Body of pancreas (tissue), 4 donors: Measurements from ENCODE around the gene UGT1A4.

Experiments used
- POLR2A ChIP-seq, 3 donors: fragments of 450-650 bp; IDR thresholded peaks; one replicate each; pipeline ENCODE4 v1.6.1; 2016; ENCODE audit warnings: antibody characterized with exemption in 3 of 3, mild to moderate bottlenecking in 2 of 3
- TF ChIP-seq, protein P1 (sequence below), 7 experiments: fragments of 450-650 bp in 4 of 7; fragments of 200-600 bp in 3 of 7; sonication (generic) in 3 of 7; IDR thresholded peaks; one replicate each; pipeline ENCODE4 v1.5.1; 2016 to 2019; ENCODE audit warnings: antibody characterized with exemption in 7 of 7

- TF ChIP-seq, protein P1, sequence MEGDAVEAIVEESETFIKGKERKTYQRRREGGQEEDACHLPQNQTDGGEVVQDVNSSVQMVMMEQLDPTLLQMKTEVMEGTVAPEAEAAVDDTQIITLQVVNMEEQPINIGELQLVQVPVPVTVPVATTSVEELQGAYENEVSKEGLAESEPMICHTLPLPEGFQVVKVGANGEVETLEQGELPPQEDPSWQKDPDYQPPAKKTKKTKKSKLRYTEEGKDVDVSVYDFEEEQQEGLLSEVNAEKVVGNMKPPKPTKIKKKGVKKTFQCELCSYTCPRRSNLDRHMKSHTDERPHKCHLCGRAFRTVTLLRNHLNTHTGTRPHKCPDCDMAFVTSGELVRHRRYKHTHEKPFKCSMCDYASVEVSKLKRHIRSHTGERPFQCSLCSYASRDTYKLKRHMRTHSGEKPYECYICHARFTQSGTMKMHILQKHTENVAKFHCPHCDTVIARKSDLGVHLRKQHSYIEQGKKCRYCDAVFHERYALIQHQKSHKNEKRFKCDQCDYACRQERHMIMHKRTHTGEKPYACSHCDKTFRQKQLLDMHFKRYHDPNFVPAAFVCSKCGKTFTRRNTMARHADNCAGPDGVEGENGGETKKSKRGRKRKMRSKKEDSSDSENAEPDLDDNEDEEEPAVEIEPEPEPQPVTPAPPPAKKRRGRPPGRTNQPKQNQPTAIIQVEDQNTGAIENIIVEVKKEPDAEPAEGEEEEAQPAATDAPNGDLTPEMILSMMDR (IDR thresholded peaks at IDR 0.05): no peak
- no peak for TF ChIP-seq POLR2A (IDR thresholded peaks at IDR 0.05)
Observed at GRCh38 chr2:233819884-233820773, 101.6 kb downstream of the UGT1A4 start.
